Mucosa of rectum (tissue), 2 donors: ENCODE data around the gene TRIP4.
"Not testable (repeated sequence)": the region's sequence is repeated elsewhere in the genome, so short reads cannot be mapped to it uniquely, and the experiment has no call there.

ENCODE experiments used
- H3K27ac ChIP-seq, 2 donors: one replicate each; pipeline ENCODE4 v1.7.0; 2013; ENCODE audit warnings: inconsistent platforms in 2 of 2, low read depth in 2 of 2, low read length in 2 of 2
- H3K27me3 ChIP-seq, 2 donors: one replicate each; pipeline ENCODE4 v1.7.0; 2013; ENCODE audit warnings: low read length in 2 of 2; ENCODE audit not compliant: control insufficient read depth in 2 of 2, insufficient read depth in 2 of 2
- H3K36me3 ChIP-seq, 2 donors: one replicate each; pipeline ENCODE4 v1.7.0; 2013; ENCODE audit warnings: low read length in 2 of 2; ENCODE audit not compliant: control insufficient read depth in 2 of 2, insufficient read depth in 2 of 2
- H3K4me1 ChIP-seq, 2 donors: one replicate each; pipeline ENCODE4 v1.7.0; 2013; ENCODE audit warnings: low read length in 2 of 2, mild to moderate bottlenecking in 1 of 2; ENCODE audit not compliant: control insufficient read depth in 2 of 2, insufficient read depth in 2 of 2
- H3K4me3 ChIP-seq, 2 donors: one replicate each; pipeline ENCODE4 v1.7.0; 2013; ENCODE audit warnings: low read length in 2 of 2
- H3K9ac ChIP-seq, 2 donors: one replicate each; pipeline ENCODE4 v1.7.0; 2013; ENCODE audit warnings: low read length in 2 of 2, low read depth in 1 of 2, mild to moderate bottlenecking in 1 of 2
- H3K9me3 ChIP-seq, 2 donors: one replicate each; pipeline ENCODE4 v1.7.0; 2013; ENCODE audit warnings: low read length in 2 of 2; ENCODE audit not compliant: control insufficient read depth in 2 of 2
- donor health status: healthy.
- donor health status: Normal muscosa, but diverticular disease.

TRIP4 gene

DNA sequence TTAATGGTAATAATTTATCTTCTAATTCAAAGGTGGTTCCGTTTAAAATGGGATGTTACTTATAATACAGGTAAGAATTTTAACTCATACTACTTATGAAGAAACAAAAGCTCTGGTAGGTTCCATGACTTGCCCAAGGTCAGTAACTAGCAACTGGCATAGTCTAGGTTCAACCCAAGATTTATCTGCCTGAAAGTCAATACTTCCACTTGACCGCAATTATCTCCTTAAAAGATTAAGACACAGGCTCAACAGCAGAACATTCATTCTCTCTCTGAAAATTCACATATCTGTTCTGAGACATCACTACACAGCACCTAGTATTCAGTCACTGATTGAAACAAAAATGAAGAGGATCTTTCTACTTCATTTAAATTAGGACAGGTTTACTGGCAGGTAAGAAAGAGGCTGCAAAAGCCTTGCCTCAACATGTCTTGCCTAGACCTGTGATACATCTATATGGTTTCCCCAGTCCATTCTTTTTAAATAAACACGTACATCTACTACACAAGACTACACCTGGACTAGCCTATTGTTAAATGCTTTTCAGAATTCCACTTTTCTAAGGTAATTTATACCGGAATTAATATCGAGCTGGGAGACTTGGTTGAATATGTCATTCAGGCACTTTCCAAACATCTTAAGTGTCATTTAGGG, 32.8 kb upstream of the TRIP4 start:
- H3K4me3 ChIP-seq: peak overlapping the region; percentile 93 to 97
- H3K9ac ChIP-seq: peak overlapping the region; percentile 77 to 83
- H3K4me1 ChIP-seq: peaks cover 0 to 9% of the 10 kb centered on the region in 2 donors
- H3K36me3 ChIP-seq: no peaks in the 10 kb centered on the region
- no peaks in the 10 kb centered on the region for H3K9me3 ChIP-seq
- H3K27ac ChIP-seq: no peak overlapping the region
- no peaks in the 10 kb centered on the region for H3K27me3 ChIP-seq

DNA sequence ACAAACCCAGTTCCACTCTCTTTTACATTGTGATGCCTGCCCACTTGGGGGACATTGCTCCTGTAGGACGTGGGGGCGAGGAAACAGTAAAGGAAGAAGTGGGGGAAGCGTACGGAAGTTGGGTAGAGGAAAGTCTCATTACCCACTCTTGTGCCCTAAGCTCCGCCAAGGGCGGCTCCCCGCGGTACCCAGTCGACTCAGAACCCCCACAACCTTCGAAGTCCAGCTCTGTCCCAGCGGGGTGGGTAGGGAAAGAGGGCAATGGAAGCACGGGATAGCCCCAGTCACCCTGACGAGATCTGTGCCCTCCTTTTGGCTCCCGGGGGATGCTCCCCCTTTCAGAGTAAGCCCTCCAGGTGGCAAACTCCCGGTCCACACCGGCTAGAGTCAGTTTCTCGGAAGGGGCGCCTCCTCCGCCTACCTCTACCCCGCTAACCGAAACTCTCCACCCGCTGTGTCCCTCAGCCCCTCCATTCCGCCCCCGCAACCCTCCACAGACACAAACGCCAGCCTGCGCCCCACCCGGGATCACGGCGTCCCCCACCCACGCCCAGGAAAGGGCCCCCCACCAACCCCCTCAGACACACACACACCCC, 32.2 kb upstream of the TRIP4 start:
- Histone ChIP-seq H3K36me3 (no peaks in the 10 kb centered on the region), H3K9me3 (no peaks in the 10 kb centered on the region), H3K27ac (peak overlapping the region; percentile 67), H3K4me3 (peak overlapping the region; percentile 93 to 97), H3K27me3 (no peaks in the 10 kb centered on the region), H3K4me1 (peaks cover 0 to 9% of the 10 kb centered on the region in 2 donors), H3K9ac (peak overlapping the region; percentile 77 to 83)

DNA sequence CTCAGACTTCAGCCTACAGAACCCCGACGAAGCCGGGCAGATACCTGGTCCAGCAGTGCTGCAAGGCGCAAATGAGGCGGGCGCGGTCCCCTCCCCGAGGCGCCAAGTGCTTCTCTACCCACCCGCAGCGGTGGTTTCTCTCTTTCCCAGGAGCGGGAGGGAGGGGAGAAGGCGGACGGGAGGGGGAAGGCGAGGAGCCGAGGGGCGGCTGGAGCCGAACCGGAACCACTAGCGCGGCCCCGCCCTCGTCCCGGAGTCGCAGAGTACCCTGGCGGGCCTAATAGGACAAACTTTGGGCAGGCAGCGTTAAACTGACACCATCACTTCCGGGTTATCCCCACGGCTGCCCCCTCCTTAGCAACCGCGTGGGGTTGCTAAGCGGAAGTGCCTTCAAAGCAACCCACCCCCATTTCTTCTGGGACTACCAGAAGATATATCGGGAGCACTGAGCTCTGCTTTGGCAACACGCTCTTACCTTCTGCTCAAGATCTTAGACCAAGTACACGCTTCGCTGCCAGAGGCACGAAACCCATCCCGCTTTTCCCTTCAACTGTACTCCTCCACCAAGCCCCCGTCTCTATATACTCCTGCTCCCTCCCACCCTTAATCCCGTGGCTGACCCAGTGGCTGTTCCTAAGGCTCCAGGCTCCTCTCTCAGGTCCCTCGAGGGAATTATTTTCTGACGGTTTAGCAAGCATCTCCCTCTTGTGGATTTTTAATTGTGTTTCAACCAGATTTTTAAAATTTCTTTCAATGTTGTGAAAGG, 31.5 kb upstream of the TRIP4 start, which contains the start of gene CSNK1G1:
Gene CSNK1G1, minus strand, starts transcription at position 230 of the 766 bp plus-strand sequence. CDS start 55,674 bp downstream, outside the sequence.
- Histone ChIP-seq H3K27ac (peak within 1 kb of the TSS; percentile 67), H3K9ac (peak within 1 kb of the TSS; percentile 77 to 83), H3K27me3 (no peaks in the 10 kb centered on the region), H3K4me3 (peak within 1 kb of the TSS; percentile 93 to 97), H3K9me3 (no peaks in the 10 kb centered on the region), H3K4me1 (peaks cover 0 to 9% of the 10 kb centered on the region in 2 donors), H3K36me3 (no peaks in the 10 kb centered on the region)

DNA sequence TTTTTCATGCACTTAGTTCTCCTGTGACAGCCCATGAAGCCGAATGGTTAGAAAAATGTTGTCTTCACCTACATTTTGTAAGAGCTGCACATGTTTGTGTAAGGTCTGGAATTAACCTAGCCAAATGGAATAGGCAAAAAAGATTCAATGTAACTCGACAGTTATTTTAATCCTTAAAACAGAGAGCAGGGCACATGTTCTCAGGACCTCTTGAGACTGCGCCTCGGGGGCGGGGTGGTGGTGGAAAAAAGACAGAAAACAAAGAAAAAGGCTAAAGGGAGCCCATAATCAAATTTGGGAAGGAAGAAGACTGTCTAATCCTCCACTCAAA, 31.0 kb upstream of the TRIP4 start:
- Histone ChIP-seq H3K4me1 (peaks cover 0 to 9% of the 10 kb centered on the region in 2 donors), H3K9ac (peak overlapping the region; percentile 66 to 77), H3K36me3 (no peaks in the 10 kb centered on the region), H3K9me3 (no peaks in the 10 kb centered on the region), H3K27me3 (no peaks in the 10 kb centered on the region), H3K4me3 (peak overlapping the region; percentile 93 to 97), H3K27ac (peak overlapping the region in 1 of 2 donors; percentile 24)

DNA sequence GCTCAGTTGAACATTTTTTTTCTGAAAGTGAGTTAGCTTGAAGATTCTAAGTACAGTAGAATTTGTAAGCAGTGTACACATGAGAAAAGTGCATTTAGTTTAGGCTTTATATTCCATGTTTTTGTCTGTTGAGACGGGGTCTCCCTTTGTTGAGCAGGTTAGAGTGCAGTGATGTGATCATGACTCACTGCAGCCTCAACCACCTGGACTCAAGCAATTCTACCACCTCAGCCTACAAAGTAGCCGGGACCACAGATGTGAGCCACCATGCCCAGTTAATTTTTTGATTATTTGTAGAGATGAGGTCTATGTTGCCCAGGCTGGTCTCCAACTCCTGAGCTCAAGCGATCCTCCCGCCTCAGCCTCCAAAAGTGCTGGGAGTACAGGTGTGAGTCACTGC, 26.4 kb upstream of the TRIP4 start:
- Histone ChIP-seq H3K27me3 (no peaks in the 10 kb centered on the region), H3K4me3 (no peak overlapping the region), H3K4me1 (peaks cover 0 to 3% of the 10 kb centered on the region in 2 donors), H3K36me3 (no peaks in the 10 kb centered on the region), H3K27ac (no peak overlapping the region), H3K9me3 (no peaks in the 10 kb centered on the region), H3K9ac (no peak overlapping the region)

DNA sequence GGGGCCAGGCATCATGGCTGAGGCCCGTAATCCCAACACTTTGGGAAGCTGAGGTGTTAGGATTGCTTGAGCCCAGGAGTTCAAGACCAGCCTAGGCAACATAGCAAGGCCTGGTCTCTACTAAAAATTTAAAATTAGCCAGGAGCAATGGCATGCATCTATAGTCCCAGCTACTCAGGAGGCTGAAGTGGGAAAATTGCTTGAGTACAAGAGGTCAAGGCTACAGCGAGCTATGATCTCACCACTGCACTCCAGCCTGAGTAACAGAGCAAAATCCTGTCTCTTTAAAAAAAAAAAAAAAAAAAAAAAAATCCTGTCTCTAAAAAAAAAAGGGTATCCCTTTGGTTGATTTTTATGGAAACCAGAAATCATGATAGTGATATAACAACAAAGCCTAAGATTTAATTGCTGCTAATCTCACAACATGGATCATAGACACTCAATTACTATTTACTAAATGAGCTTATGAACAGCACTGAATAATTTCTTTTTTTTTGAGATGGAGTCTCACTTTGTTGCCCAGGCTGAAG, 18.5 kb upstream of the TRIP4 start:
- H3K27ac ChIP-seq: no peak overlapping the region
- no peak overlapping the region for H3K4me3 ChIP-seq
- no peaks in the 10 kb centered on the region for H3K9me3 ChIP-seq
- peaks cover 0 to 5% of the 10 kb centered on the region in 2 donors for H3K36me3 ChIP-seq
- no peaks in the 10 kb centered on the region for H3K27me3 ChIP-seq
- no peak overlapping the region for H3K9ac ChIP-seq
- no peaks in the 10 kb centered on the region for H3K4me1 ChIP-seq

DNA sequence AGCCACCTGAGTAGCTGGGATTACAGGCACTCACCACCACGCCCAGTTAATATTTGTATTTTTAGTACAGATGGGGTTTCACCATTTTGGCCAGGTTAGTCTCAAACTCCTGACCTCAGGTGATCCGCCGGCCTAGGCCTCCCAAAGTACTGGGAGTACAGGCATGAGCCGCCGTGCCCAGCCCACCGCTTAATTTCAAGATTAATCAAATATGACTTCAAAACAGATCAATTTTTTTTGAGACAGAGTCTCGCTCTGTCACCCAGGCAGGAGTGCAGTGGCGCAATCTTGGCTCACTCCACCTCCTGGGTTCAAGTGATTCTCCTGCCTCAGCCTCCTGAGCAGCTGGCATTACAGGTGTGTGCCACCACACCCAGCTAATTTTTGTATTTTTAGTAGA, 16.3 kb upstream of the TRIP4 start:
- not testable (repeated sequence) for H3K36me3 ChIP-seq, H3K9me3 ChIP-seq, H3K27me3 ChIP-seq, H3K9ac ChIP-seq, H3K4me3 ChIP-seq, H3K4me1 ChIP-seq, H3K27ac ChIP-seq

DNA sequence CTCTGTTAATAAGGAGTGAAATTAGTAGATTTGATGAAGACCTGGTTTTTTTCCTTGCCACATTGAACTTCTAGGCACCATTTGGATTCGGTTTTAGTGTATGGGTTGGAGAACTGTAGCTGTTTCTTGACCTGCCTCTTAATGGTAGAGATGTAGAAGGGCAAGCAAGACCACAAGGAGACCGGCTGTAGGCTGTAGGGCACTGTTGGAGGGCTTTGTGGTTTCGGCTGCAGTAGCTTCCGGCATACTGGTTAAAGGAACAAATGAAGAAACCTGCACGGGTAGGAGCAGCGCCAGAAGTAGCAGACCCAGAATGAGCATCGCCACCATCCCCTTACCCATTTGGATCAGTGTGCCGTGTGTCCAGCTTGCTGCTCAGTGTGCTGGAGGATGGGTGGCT, 14.3 kb upstream of the TRIP4 start:
- H3K36me3 ChIP-seq: peaks cover 0 to 5% of the 10 kb centered on the region in 2 donors
- H3K4me3 ChIP-seq: no peak overlapping the region
- H3K9ac ChIP-seq: no peak overlapping the region
- no peak overlapping the region for H3K27ac ChIP-seq
- H3K4me1 ChIP-seq: no peaks in the 10 kb centered on the region
- no peaks in the 10 kb centered on the region for H3K27me3 ChIP-seq
- no peaks in the 10 kb centered on the region for H3K9me3 ChIP-seq

DNA sequence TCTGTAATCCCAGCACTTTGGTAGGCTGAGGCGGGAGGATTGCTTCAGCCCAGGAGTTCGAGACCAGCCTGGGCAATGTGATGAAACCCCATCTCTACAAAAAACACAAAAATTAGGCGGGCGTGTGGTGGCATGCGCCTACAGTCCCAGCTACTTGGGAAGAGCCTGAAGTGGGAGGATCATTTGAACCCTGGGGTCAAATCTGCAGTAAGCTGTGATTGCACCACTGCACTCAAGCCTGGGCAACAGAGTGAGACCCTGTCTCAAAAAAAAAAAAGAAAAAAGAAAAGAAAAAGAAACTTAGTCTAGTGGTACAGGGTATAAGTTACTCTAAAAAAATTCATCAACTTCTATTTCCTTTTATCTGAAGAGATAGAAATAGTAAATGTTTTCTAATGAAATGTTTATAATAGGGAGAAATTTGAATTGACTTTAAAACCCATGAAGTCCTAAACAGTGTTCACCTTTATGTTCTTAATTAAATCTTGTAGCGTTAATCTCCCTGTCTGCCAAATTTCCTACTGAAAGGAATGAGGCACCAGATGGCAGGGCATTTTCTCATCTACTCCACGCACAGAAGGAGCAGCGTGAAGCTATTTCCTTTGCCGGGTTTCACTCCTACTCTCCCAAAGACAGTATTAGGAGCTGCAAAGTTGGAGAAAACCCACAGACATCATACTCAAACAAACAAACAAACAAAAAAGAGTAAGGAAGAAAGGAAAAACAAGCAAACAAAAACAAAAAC, 8.2 kb upstream of the TRIP4 start:
- Histone ChIP-seq H3K9me3 (no peaks in the 10 kb centered on the region), H3K9ac (no peak overlapping the region), H3K4me3 (no peak overlapping the region), H3K4me1 (peaks cover 5 to 6% of the 10 kb centered on the region in 2 donors), H3K27ac (no peak overlapping the region), H3K27me3 (no peaks in the 10 kb centered on the region), H3K36me3 (no peaks in the 10 kb centered on the region)
